ENCODE results near the gene WRNIP1.

The WRNIP1 gene

GRCh38 chr6:2830183-2830582, 65.0 kb downstream of the WRNIP1 start:
- no peak overlapping the region for H3K4me3 ChIP-seq (replicated peaks; ENCODE audit: low read depth, low read length)
- no peak for DNase-seq (ENCODE audit: low read depth)
- TF ChIP-seq CTCF (IDR thresholded peaks at IDR 0.05; ENCODE audit: low read length, missing control alignments), result no peak

- H3K4me3 ChIP-seq (replicated peaks; ENCODE audit: low read depth, low read length), result no peak overlapping the region
- DNase-seq (ENCODE audit: low read depth), result no peak
- no peak for TF ChIP-seq CTCF (IDR thresholded peaks at IDR 0.05; ENCODE audit: low read length, missing control alignments)
These were observed 66.2 kb downstream of the WRNIP1 start for GRCh38 chr6:2831392-2831791.

GRCh38 chr6:2834262-2834661, 69.1 kb downstream of the WRNIP1 start:
- no peak for DNase-seq (ENCODE audit: low read depth)
- no peak overlapping the region for H3K4me3 ChIP-seq (replicated peaks; ENCODE audit: low read depth, low read length)
- TF ChIP-seq CTCF (IDR thresholded peaks at IDR 0.05; ENCODE audit: low read length, missing control alignments), result no peak

All from fibroblast of pulmonary artery (primary cell).